Natural killer cell treated with Interleukin-12 subunit alpha and Interleukin-12 subunit beta and Interleukin-15 and Interleukin-18, amount 100 ng/mL, for 72 hours (primary cell): Measurements from ENCODE around the gene HOXA7. TPM values are rescaled to one million over a fixed set of nuclear protein-coding genes. Genes with fewer than 3 reads are reported as not detected.

ENCODE experiments used
- ATAC-seq, 2 donors: fragments of 150-1000 bp; cut with Tn5 transposase in 1 of 2; sonication (Bioruptor Pico), chemical (Tn5 transposase) in 1 of 2; 2 replicates each; pipeline ENCODE4 v1.10.0; 2021
- DNase-seq: peaks from one replicate; pipeline ENCODE4 v3.0.0; 2022; ENCODE audit warnings: low spot score
- H3K27ac Mint-ChIP-seq, 2 donors: 1 replicate in 1 of 2; 2 replicates in 1 of 2; pipeline ENCODE4 v1.8.0; 2022; ENCODE audit warnings: mixed read lengths in 2 of 2, mild to moderate bottlenecking in 1 of 2, moderate library complexity in 1 of 2
- H3K27me3 Mint-ChIP-seq, 2 donors: 1 replicate in 1 of 2; 2 replicates in 1 of 2; pipeline ENCODE4 v1.8.0; 2022; ENCODE audit warnings: mixed read lengths in 2 of 2
- H3K36me3 Mint-ChIP-seq: one replicate; pipeline ENCODE4 v1.8.0; 2022; ENCODE audit warnings: mixed read lengths
- H3K4me1 Mint-ChIP-seq, 2 donors: 1 replicate in 1 of 2; 2 replicates in 1 of 2; pipeline ENCODE4 v1.8.0; 2022; ENCODE audit warnings: low read depth in 2 of 2, mixed read lengths in 2 of 2, mild to moderate bottlenecking in 1 of 2
- H3K4me3 Mint-ChIP-seq: one replicate; pipeline ENCODE4 v1.8.0; 2022; ENCODE audit warnings: mixed read lengths
- H3K9me3 Mint-ChIP-seq: 2 replicates; pipeline ENCODE4 v1.8.0; 2022; ENCODE audit warnings: mixed read lengths
- total RNA-seq, 2 donors: library from RNA; stranded (reverse); gene quantifications; one replicate each; pipeline ENCODE4 v1.2.3, GENCODE V29; 2022

HOXA7 gene
- total RNA-seq, 2 donors from 2014 or later, result 0.20 TPM; not detected in 1

- Mint-ChIP-seq H3K9me3 (no peaks in the 10 kb centered on the region), H3K36me3 (no peaks in the 10 kb centered on the region), H3K4me3 (no peak overlapping the region), H3K27ac (no peak overlapping the region), H3K4me1 (no peaks in the 10 kb centered on the region), H3K27me3 (no peaks in the 10 kb centered on the region)
- ATAC-seq (no peak), DNase-seq (no peak)
Observed at GRCh38 chr7:27112361-27112760, 44.1 kb downstream of the HOXA7 start.

GRCh38 chr7:27111751-27112277 lies 44.7 kb downstream of the HOXA7 start:
- Mint-ChIP-seq H3K4me3 (no peak overlapping the region), H3K36me3 (no peaks in the 10 kb centered on the region), H3K9me3 (no peaks in the 10 kb centered on the region), H3K27me3 (no peaks in the 10 kb centered on the region), H3K4me1 (no peaks in the 10 kb centered on the region), H3K27ac (no peak overlapping the region)
- DNase-seq (no peak), ATAC-seq (no peak)

GRCh38 chr7:27111042-27111750 lies 45.3 kb downstream of the HOXA7 start:
- no peak for DNase-seq
- Mint-ChIP-seq H3K36me3 (no peaks in the 10 kb centered on the region), H3K27me3 (no peaks in the 10 kb centered on the region), H3K9me3 (no peaks in the 10 kb centered on the region), H3K4me1 (no peaks in the 10 kb centered on the region), H3K27ac (no peak overlapping the region), H3K4me3 (no peak overlapping the region)
- ATAC-seq, result no peak

GRCh38 chr7:27110186-27111031 lies 46.1 kb downstream of the HOXA7 start:
- no peaks in the 10 kb centered on the region for H3K36me3 Mint-ChIP-seq
- ATAC-seq (no peak), DNase-seq (no peak)
- no peaks in the 10 kb centered on the region for H3K9me3 Mint-ChIP-seq
- no peak overlapping the region for H3K4me3 Mint-ChIP-seq
- H3K27me3 Mint-ChIP-seq, result peaks cover 0 to 2% of the 10 kb centered on the region in 2 donors
- H3K27ac Mint-ChIP-seq, result no peak overlapping the region
- no peaks in the 10 kb centered on the region for H3K4me1 Mint-ChIP-seq

GRCh38 chr7:27109466-27110185 lies 46.8 kb downstream of the HOXA7 start:
- Mint-ChIP-seq H3K4me3 (no peak overlapping the region), H3K9me3 (no peaks in the 10 kb centered on the region), H3K4me1 (no peaks in the 10 kb centered on the region), H3K27me3 (peaks cover 0 to 8% of the 10 kb centered on the region in 2 donors), H3K27ac (no peak overlapping the region), H3K36me3 (no peaks in the 10 kb centered on the region)
- DNase-seq (no peak), ATAC-seq (no peak)

- Mint-ChIP-seq H3K9me3 (no peaks in the 10 kb centered on the region), H3K4me1 (peaks cover 0 to 4% of the 10 kb centered on the region in 2 donors), H3K27me3 (peaks cover 8 to 18% of the 10 kb centered on the region in 2 donors), H3K27ac (no peak overlapping the region), H3K36me3 (no peaks in the 10 kb centered on the region), H3K4me3 (no peak overlapping the region)
- no peak for DNase-seq
- no peak for ATAC-seq
Observed at GRCh38 chr7:27108390-27109127, 47.9 kb downstream of the HOXA7 start.

DNA sequence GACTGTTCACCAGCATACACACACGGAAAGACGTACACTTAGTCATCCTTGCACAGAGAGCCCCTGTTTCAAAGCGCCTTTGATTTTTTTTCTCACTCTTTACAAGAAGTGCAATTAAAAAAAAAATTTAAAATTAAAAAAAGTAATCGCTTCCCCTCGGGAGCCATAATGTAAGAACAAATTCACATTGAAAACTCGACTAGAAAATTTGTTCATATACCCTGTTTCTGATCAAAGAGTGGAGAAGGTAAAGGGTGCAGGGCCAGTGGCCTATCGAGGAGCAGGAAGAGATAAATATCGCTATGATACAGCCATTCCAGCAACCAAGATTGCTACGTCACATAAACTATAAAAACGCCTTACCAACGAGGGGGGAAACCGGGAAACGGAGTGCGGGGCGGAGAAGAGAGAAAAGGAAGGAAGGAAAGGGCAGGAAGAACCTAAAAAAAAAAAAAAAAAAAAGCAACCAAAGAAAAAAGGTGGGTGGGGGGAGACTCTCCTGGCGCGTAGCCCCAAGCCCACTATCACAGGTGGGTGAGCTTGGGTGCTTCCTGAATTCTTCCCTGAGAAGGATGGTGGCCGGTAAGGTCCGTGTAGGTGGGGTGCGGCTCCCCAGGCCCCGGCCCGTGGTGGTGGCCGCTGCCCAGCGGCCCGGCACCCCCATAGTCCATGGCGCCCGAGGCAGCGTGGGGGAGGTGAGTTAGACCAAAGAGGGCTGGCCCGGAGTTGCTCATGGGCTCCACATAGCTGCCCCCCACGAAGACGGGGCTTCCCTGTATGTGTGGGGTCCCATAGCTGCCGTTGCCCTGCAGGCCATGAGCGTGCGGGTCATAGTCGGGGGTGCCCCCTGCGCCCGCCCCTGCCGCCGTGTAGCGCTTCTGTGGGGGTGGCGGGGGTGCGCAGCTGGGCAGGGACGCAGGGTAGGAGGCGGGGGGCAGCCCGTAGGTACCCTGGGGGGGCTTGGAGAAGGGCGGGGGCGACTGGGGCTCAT lies 48.8 kb downstream of the HOXA7 start:
- no peaks in the 10 kb centered on the region for H3K36me3 Mint-ChIP-seq
- no peak overlapping the region for H3K4me3 Mint-ChIP-seq
- no peaks in the 10 kb centered on the region for H3K9me3 Mint-ChIP-seq
- H3K27ac Mint-ChIP-seq, result no peak overlapping the region
- ATAC-seq (no peak), DNase-seq (no peak)
- peaks cover 15 to 27% of the 10 kb centered on the region in 2 donors for H3K27me3 Mint-ChIP-seq
- peaks cover 4 to 9% of the 10 kb centered on the region in 2 donors for H3K4me1 Mint-ChIP-seq

- Mint-ChIP-seq H3K27me3 (peaks cover 20 to 33% of the 10 kb centered on the region in 2 donors), H3K4me3 (no peak overlapping the region), H3K9me3 (no peaks in the 10 kb centered on the region), H3K4me1 (peaks cover 7 to 11% of the 10 kb centered on the region in 2 donors), H3K27ac (no peak overlapping the region), H3K36me3 (no peaks in the 10 kb centered on the region)
- no peak for DNase-seq
- ATAC-seq, result no peak
Observed at GRCh38 chr7:27106901-27107240, 49.6 kb downstream of the HOXA7 start.

DNA sequence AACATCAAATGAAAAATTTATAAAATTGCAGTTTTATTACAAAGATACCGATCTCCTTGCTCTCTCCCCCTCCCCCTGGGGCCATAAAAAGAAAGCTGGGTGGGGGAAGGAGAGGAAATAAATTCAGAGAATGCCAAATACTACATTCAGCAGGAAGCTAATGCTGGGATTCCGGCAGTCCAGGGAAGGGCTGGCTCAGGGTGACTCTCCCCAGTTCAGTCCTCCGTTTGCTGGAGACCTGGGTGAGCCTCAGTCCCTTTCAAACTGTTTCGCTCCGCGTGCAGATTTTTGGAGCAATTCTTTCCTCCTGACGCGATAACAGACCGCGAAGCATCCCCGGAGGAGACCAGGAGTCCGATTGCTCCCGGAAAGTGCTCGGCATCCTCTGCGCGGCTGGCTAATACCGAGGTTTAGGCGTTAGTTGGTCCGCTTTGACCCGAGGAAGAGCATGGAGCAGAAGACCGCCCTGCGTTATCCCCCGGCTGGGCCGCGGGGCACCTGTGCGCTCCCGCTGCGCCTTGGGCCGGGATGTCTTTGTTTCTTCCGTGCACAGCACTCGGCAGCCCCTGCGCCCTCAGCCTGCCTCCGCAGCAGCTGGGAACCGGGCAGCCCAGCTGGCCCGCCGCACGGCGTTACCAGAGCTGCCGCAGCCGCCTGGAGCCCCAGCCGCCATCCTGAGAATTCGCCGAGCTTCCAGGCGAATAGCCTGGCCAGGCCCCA lies 50.1 kb downstream of the HOXA7 start:
- no peak for DNase-seq
- H3K9me3 Mint-ChIP-seq, result no peaks in the 10 kb centered on the region
- no peak overlapping the region for H3K4me3 Mint-ChIP-seq
- peaks cover 26 to 39% of the 10 kb centered on the region in 2 donors for H3K27me3 Mint-ChIP-seq
- no peak for ATAC-seq
- H3K27ac Mint-ChIP-seq, result no peak overlapping the region
- peaks cover 7 to 15% of the 10 kb centered on the region in 2 donors for H3K4me1 Mint-ChIP-seq
- peaks cover 4% of the 10 kb centered on the region for H3K36me3 Mint-ChIP-seq

GRCh38 chr7:27105301-27106031 lies 51.0 kb downstream of the HOXA7 start:
- no peak for ATAC-seq
- H3K27me3 Mint-ChIP-seq, result peaks cover 29 to 45% of the 10 kb centered on the region in 2 donors
- no peak overlapping the region for H3K27ac Mint-ChIP-seq
- DNase-seq, result no peak
- H3K4me1 Mint-ChIP-seq, result peaks cover 7 to 15% of the 10 kb centered on the region in 2 donors
- peaks cover 9% of the 10 kb centered on the region for H3K36me3 Mint-ChIP-seq
- no peak overlapping the region for H3K4me3 Mint-ChIP-seq
- no peaks in the 10 kb centered on the region for H3K9me3 Mint-ChIP-seq

GRCh38 chr7:27104341-27105058 lies 52.0 kb downstream of the HOXA7 start:
- H3K27me3 Mint-ChIP-seq, result peaks cover 31 to 54% of the 10 kb centered on the region in 2 donors
- H3K4me1 Mint-ChIP-seq, result peaks cover 7 to 19% of the 10 kb centered on the region in 2 donors
- no peaks in the 10 kb centered on the region for H3K9me3 Mint-ChIP-seq
- no peak overlapping the region for H3K27ac Mint-ChIP-seq
- no peak overlapping the region for H3K4me3 Mint-ChIP-seq
- ATAC-seq, result no peak
- no peak for DNase-seq
- peaks cover 17% of the 10 kb centered on the region for H3K36me3 Mint-ChIP-seq
